SK-N-SH treated with all-trans-retinoic acid at 6 μM for 48 hours (cell line): ENCODE measurements around the gene KLK5.

ENCODE experiments used
- CSDC2 ChIP-seq: fragments of 250-450 bp; sonication (Bioruptor Pico); IDR thresholded peaks from 2 replicates; pipeline ENCODE4 v1.5.0; 2020; ENCODE audit warnings: mild to moderate bottlenecking, moderate library complexity
- OSR1 ChIP-seq: fragments of 250-450 bp; sonication (Bioruptor Pico); IDR thresholded peaks from 2 replicates; pipeline ENCODE4 v1.8.0; 2022; ENCODE audit warnings: moderate library complexity, mild to moderate bottlenecking, inconsistent platforms
- RARB ChIP-seq: fragments of 250-450 bp; sonication (Bioruptor Pico); IDR thresholded peaks from 2 replicates; pipeline ENCODE4 v1.8.0; 2021; ENCODE audit warnings: mild to moderate bottlenecking, moderate library complexity
- TCF4 ChIP-seq: fragments of 250-450 bp; sonication (Bioruptor Pico); IDR thresholded peaks from 2 replicates; pipeline ENCODE4 v1.8.0; 2021; ENCODE audit warnings: mild to moderate bottlenecking, moderate library complexity, borderline replicate concordance
- ZFP30 ChIP-seq: fragments of 450-650 bp; formaldehyde crosslinking; IDR thresholded peaks from 2 replicates; pipeline ENCODE4 v1.5.0; 2022; ENCODE audit warnings: mild to moderate bottlenecking, moderate library complexity
- ZNF70 ChIP-seq: fragments of 450-650 bp; formaldehyde crosslinking; IDR thresholded peaks from 2 replicates; pipeline ENCODE4 v1.5.0; 2020; ENCODE audit warnings: mild to moderate bottlenecking, moderate library complexity
- ZNF8 ChIP-seq: fragments of 450-650 bp; formaldehyde crosslinking; IDR thresholded peaks from 2 replicates; pipeline ENCODE4 v1.5.0; 2020; ENCODE audit warnings: mild to moderate bottlenecking, moderate library complexity
- TF ChIP-seq, protein P1 (sequence below): fragments of 250-450 bp; sonication (Bioruptor Pico); IDR thresholded peaks from 2 replicates; pipeline ENCODE4 v1.5.0; 2020; ENCODE audit warnings: mild to moderate bottlenecking, moderate library complexity
- TF ChIP-seq, protein P2 (sequence below): fragments of 250-450 bp; sonication (Bioruptor Pico); IDR thresholded peaks from 2 replicates; pipeline ENCODE4 v1.8.0; 2020; ENCODE audit warnings: mild to moderate bottlenecking, moderate library complexity, borderline replicate concordance

DNA sequence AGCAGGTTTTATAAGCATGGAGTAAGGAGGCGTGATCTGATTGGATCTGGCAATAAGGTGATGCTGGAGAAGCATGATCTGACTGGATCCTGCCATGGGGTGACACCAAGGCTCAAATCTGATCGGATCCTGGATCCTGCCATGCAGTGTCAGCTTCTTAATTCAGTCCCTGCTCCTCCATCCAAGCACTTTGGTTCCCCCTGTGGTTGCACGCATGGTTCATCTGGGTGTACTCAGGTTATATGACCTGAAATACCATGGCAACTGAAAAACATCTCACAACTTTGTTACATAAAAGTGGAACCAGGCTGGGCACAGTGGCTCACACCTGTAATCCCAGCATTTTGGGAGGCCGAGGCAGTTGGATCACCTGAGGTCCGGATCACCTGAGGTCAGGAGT is 24.0 kb downstream of the KLK5 start:
- TF ChIP-seq RARB: no peak
- TF ChIP-seq ZNF70 (CRISPR knock-in tag): no peak
- TF ChIP-seq OSR1 (CRISPR knock-in tag): no peak
- TF ChIP-seq CSDC2 (CRISPR knock-in tag): no peak
- no peak for TF ChIP-seq ZFP30
- no peak for TF ChIP-seq ZNF8 (CRISPR knock-in tag)
- TF ChIP-seq, protein P1, sequence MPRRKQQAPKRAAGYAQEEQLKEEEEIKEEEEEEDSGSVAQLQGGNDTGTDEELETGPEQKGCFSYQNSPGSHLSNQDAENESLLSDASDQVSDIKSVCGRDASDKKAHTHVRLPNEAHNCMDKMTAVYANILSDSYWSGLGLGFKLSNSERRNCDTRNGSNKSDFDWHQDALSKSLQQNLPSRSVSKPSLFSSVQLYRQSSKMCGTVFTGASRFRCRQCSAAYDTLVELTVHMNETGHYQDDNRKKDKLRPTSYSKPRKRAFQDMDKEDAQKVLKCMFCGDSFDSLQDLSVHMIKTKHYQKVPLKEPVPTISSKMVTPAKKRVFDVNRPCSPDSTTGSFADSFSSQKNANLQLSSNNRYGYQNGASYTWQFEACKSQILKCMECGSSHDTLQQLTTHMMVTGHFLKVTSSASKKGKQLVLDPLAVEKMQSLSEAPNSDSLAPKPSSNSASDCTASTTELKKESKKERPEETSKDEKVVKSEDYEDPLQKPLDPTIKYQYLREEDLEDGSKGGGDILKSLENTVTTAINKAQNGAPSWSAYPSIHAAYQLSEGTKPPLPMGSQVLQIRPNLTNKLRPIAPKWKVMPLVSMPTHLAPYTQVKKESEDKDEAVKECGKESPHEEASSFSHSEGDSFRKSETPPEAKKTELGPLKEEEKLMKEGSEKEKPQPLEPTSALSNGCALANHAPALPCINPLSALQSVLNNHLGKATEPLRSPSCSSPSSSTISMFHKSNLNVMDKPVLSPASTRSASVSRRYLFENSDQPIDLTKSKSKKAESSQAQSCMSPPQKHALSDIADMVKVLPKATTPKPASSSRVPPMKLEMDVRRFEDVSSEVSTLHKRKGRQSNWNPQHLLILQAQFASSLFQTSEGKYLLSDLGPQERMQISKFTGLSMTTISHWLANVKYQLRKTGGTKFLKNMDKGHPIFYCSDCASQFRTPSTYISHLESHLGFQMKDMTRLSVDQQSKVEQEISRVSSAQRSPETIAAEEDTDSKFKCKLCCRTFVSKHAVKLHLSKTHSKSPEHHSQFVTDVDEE: no peak
- TF ChIP-seq, protein P2, sequence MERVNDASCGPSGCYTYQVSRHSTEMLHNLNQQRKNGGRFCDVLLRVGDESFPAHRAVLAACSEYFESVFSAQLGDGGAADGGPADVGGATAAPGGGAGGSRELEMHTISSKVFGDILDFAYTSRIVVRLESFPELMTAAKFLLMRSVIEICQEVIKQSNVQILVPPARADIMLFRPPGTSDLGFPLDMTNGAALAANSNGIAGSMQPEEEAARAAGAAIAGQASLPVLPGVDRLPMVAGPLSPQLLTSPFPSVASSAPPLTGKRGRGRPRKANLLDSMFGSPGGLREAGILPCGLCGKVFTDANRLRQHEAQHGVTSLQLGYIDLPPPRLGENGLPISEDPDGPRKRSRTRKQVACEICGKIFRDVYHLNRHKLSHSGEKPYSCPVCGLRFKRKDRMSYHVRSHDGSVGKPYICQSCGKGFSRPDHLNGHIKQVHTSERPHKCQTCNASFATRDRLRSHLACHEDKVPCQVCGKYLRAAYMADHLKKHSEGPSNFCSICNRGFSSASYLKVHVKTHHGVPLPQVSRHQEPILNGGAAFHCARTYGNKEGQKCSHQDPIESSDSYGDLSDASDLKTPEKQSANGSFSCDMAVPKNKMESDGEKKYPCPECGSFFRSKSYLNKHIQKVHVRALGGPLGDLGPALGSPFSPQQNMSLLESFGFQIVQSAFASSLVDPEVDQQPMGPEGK (CRISPR knock-in tag): no peak
- TF ChIP-seq TCF4 (CRISPR knock-in tag): no peak
